H1 (cell line): ENCODE results near the gene RCL1. TPM values are rescaled to one million over a fixed set of nuclear protein-coding genes. Genes with fewer than 3 reads are reported as not detected.

Source experiments
- CREB1 ChIP-seq: IDR thresholded peaks from 2 replicates; pipeline ENCODE4 v1.6.1; 2012; ENCODE audit warnings: inconsistent platforms
- JUN ChIP-seq: IDR thresholded peaks from 2 replicates; pipeline ENCODE4 v1.6.1; 2011; ENCODE audit warnings: low read depth, mild to moderate bottlenecking, improper control_type of control experiment, low read length
- SIX5 ChIP-seq: IDR thresholded peaks from 2 replicates; pipeline ENCODE4 v1.6.1; 2011; ENCODE audit warnings: mild to moderate bottlenecking, low read depth, low read length
- ZNF274 ChIP-seq: IDR thresholded peaks from 2 replicates; pipeline ENCODE4 v1.7.0; 2012; ENCODE audit warnings: low read length, borderline replicate concordance; ENCODE audit errors: extremely low read depth
- polyA plus RNA-seq, 7 experiments: library from polyadenylated mRNA; depleted of rRNA in 3 of 7; stranded (reverse) in 5 of 7; unstranded in 2 of 7; fragments of >200 nt in 5 of 7; fragments of 200-250 nt in 2 of 7; gene quantifications; 1 replicate in 5 of 7; 2 replicates in 1 of 7; 4 replicates in 1 of 7; pipeline versions ENCODE4 v1.2.1 to v1.2.3, GENCODE V29; 2011 to 2013; ENCODE audit warnings: missing spikeins in 2 of 7, mixed read lengths in 2 of 7
- total RNA-seq: library from RNA; stranded (reverse); fragmentation: NEBNext Ultra II Directional; extraction: Animal tissue kit (Norgen Biotek cat#: 25700); gene quantifications from 2 replicates; pipeline ENCODE4 v1.2.1, GENCODE V29; 2021

The RCL1 gene
- total and polyA plus RNA-seq, 2 of the 8 experiments (the other 6 are each of a cell fraction or from before 2014, with no cell fraction given), result 21.0 to 29.5 TPM

GRCh38 chr9:4840018-4840417 lies 47.3 kb downstream of the RCL1 start (continued):
- TF ChIP-seq SIX5, result no peak
- no peak for TF ChIP-seq ZNF274
- no peak for TF ChIP-seq CREB1
- no peak for TF ChIP-seq JUN
